ENCODE data around the gene NTN4.

- TF ChIP-seq CTCF (conservative IDR thresholded peaks at IDR 0.05) (no peak), ZFX (IDR thresholded peaks at IDR 0.05) (no peak)
Measured at GRCh38 chr12:95836185-95836609, 45.6 kb upstream of the NTN4 start.
